Measurements from ENCODE around the gene PTH1R.

Gene PTH1R

DNA sequence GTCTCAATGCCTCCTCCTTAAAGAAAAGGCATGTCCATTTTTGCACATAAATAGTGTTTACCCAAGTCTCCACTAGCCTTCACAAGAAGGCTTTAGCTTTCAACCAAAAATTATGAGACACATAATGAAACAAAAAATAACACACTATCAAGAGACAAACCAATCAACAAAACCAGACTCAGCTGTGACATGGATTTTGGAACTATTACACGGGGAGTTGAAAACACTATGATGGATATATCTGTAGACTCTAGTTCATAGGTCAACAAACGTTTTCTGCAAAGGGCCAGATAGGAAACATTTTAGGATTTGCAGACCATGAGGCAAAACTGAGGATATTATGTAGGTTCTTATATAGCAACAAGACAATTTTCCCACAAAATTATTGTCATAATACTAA is 39.2 kb upstream of the PTH1R start:
- Histone ChIP-seq H3K36me3 (ENCODE audit: insufficient read depth, low read length) (no peaks in the 10 kb centered on the region), H3K4me3 (no peak overlapping the region), H3K9ac (ENCODE audit: insufficient read length) (no peak overlapping the region), H3K9me3 (ENCODE audit: low read depth, low read length) (no peaks in the 10 kb centered on the region), H3K27ac (no peak overlapping the region)
- no peak for DNase-seq (ENCODE audit: low read depth, low spot score)
- no peak for TF ChIP-seq EZH2 (IDR thresholded peaks at IDR 0.05)
- no peak for TF ChIP-seq FOXP2 (optimal IDR thresholded peaks at IDR 0.05; ENCODE audit: control extremely low read depth, extremely low read length, insufficient read depth)
- no peak for TF ChIP-seq POLR2AphosphoS5 (IDR thresholded peaks at IDR 0.05; ENCODE audit: borderline replicate concordance, low read depth, low read length)

DNA sequence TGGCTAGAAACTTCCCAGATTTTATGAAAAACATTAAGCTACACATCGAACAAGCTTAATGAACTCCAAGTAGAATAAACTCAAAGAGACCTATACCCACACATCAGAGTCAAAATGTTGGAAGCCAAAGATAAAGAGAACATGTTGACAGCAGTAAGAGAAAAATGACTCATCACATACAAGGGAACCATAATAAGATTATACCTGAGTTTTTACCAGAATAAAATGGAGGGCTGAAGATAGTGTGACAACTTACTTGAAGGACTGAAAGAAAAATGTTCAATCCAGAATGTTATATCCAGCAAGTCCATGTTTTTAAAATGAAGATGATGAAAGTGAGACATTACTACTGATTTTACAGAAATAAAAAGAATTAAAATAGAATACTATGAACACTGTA is 37.0 kb upstream of the PTH1R start:
- H3K36me3 ChIP-seq (ENCODE audit: insufficient read depth, low read length): no peaks in the 10 kb centered on the region
- no peak overlapping the region for H3K27ac ChIP-seq
- no peak overlapping the region for H3K4me3 ChIP-seq
- no peak for DNase-seq (ENCODE audit: low read depth, low spot score)
- H3K9ac ChIP-seq (ENCODE audit: insufficient read length): no peak overlapping the region
- no peak for TF ChIP-seq EZH2 (IDR thresholded peaks at IDR 0.05)
- no peak for TF ChIP-seq FOXP2 (optimal IDR thresholded peaks at IDR 0.05; ENCODE audit: control extremely low read depth, extremely low read length, insufficient read depth)
- no peak for TF ChIP-seq POLR2AphosphoS5 (IDR thresholded peaks at IDR 0.05; ENCODE audit: borderline replicate concordance, low read depth, low read length)
- H3K9me3 ChIP-seq (ENCODE audit: low read depth, low read length): no peaks in the 10 kb centered on the region

DNA sequence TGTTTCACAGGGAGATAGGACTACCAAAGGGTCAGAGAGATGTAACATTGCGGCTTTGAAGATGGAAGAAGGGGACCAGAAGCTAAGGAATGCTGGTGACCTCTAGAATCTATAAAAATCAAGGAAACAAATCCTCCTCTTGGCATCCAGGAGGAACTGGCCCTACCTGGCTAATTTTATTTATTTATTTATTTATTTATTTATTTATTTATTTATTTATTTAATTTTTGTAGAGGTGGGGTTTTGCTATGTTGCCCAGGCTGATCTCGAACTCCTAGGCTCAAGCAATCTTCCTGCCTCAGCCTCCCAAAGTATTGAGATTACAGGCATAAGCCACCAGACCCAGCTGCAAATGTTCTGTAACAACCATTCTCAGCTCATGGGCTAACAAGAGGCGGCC is 34.0 kb upstream of the PTH1R start:
- DNase-seq (ENCODE audit: low read depth, low spot score): no peak
- no peak for TF ChIP-seq EZH2 (IDR thresholded peaks at IDR 0.05)
- TF ChIP-seq FOXP2 (optimal IDR thresholded peaks at IDR 0.05; ENCODE audit: control extremely low read depth, extremely low read length, insufficient read depth): no peak
- no peak for TF ChIP-seq POLR2AphosphoS5 (IDR thresholded peaks at IDR 0.05; ENCODE audit: borderline replicate concordance, low read depth, low read length)
- Histone ChIP-seq H3K9ac (ENCODE audit: insufficient read length) (no peak overlapping the region), H3K27ac (no peak overlapping the region), H3K4me3 (no peak overlapping the region), H3K9me3 (ENCODE audit: low read depth, low read length) (no peaks in the 10 kb centered on the region), H3K36me3 (ENCODE audit: insufficient read depth, low read length) (no peaks in the 10 kb centered on the region)

DNA sequence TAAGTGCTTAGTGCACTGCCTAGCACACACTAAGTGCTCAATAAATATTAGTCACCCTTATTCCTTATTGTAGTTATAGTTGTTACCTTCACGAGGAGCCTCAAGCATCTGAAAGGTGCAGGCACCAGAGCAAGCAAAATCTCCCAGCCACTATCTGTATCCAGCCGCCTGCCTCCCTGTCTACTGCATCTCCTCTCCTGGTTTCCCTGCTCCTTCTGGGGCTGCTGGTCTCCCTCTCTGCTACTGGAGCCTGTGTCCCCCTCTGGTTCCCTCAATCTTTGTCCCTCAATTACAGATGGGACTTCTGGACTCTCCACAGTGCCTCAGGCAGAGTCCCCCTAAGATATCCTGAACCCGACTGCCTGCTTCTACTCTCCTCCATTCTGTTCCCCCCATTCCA is 33.1 kb upstream of the PTH1R start:
- no peak overlapping the region for H3K9ac ChIP-seq (ENCODE audit: insufficient read length)
- no peak overlapping the region for H3K4me3 ChIP-seq
- H3K27ac ChIP-seq: no peak overlapping the region
- no peaks in the 10 kb centered on the region for H3K9me3 ChIP-seq (ENCODE audit: low read depth, low read length)
- TF ChIP-seq POLR2AphosphoS5 (IDR thresholded peaks at IDR 0.05; ENCODE audit: borderline replicate concordance, low read depth, low read length): no peak
- TF ChIP-seq FOXP2 (optimal IDR thresholded peaks at IDR 0.05; ENCODE audit: control extremely low read depth, extremely low read length, insufficient read depth): no peak
- no peak for TF ChIP-seq EZH2 (IDR thresholded peaks at IDR 0.05)
- no peaks in the 10 kb centered on the region for H3K36me3 ChIP-seq (ENCODE audit: insufficient read depth, low read length)
- no peak for DNase-seq (ENCODE audit: low read depth, low spot score)

DNA sequence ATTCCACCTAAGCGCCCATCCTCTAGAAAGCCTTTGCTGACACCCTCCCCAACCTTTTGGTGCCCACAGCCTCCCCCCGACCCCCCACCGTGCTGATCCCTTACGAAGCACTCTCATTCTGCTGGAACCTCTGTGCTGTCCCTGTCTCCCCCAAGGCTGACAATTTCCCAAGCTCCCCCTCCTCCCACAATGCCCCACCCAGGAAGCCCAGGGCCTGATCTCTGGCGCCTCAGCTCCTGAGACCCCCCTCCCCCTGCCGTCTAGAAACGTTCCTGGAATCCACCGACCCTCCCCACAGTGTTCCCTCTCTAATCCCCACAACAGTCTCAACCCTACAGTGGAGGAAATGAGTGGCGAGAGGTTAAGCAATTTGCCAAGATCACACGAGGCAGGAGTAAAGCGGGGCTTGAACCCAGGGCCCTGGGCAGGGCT is 32.6 kb upstream of the PTH1R start:
- no peaks in the 10 kb centered on the region for H3K9me3 ChIP-seq (ENCODE audit: low read depth, low read length)
- no peak for TF ChIP-seq FOXP2 (optimal IDR thresholded peaks at IDR 0.05; ENCODE audit: control extremely low read depth, extremely low read length, insufficient read depth)
- no peak for TF ChIP-seq POLR2AphosphoS5 (IDR thresholded peaks at IDR 0.05; ENCODE audit: borderline replicate concordance, low read depth, low read length)
- no peak for TF ChIP-seq EZH2 (IDR thresholded peaks at IDR 0.05)
- H3K36me3 ChIP-seq (ENCODE audit: insufficient read depth, low read length): no peaks in the 10 kb centered on the region
- H3K27ac ChIP-seq: no peak overlapping the region
- no peak overlapping the region for H3K4me3 ChIP-seq
- no peak overlapping the region for H3K9ac ChIP-seq (ENCODE audit: insufficient read length)
- DNase-seq (ENCODE audit: low read depth, low spot score): no peak

DNA sequence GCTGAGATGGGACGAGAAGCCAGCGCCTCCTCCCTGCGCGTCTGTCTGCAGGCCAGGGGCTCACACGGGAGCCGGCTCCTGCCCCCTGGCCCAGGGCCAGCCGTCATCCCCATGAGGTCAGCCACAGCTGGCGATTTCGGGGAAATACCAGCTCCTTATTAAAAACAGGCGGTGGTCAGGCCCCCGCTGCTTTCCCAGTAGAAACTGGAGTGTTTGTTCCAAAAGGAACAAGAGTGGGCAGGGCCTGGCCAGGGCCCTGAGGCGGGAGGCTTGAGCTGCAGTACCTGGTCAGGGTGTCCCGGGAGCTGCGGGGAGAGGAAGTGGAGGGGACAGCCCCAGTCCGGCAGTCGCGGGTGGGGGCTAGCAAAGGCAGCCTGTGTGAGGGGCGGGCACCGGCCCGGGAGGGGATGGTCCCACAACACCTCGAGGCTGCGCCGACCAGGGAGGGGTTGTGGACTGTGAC is 32.1 kb upstream of the PTH1R start:
- TF ChIP-seq POLR2AphosphoS5 (IDR thresholded peaks at IDR 0.05; ENCODE audit: borderline replicate concordance, low read depth, low read length) (no peak), FOXP2 (optimal IDR thresholded peaks at IDR 0.05; ENCODE audit: control extremely low read depth, extremely low read length, insufficient read depth) (no peak), EZH2 (IDR thresholded peaks at IDR 0.05) (no peak)
- Histone ChIP-seq H3K4me3 (no peak overlapping the region), H3K36me3 (ENCODE audit: insufficient read depth, low read length) (no peaks in the 10 kb centered on the region), H3K9me3 (ENCODE audit: low read depth, low read length) (no peaks in the 10 kb centered on the region), H3K27ac (no peak overlapping the region), H3K9ac (ENCODE audit: insufficient read length) (no peak overlapping the region)
- DNase-seq (ENCODE audit: low read depth, low spot score): no peak

DNA sequence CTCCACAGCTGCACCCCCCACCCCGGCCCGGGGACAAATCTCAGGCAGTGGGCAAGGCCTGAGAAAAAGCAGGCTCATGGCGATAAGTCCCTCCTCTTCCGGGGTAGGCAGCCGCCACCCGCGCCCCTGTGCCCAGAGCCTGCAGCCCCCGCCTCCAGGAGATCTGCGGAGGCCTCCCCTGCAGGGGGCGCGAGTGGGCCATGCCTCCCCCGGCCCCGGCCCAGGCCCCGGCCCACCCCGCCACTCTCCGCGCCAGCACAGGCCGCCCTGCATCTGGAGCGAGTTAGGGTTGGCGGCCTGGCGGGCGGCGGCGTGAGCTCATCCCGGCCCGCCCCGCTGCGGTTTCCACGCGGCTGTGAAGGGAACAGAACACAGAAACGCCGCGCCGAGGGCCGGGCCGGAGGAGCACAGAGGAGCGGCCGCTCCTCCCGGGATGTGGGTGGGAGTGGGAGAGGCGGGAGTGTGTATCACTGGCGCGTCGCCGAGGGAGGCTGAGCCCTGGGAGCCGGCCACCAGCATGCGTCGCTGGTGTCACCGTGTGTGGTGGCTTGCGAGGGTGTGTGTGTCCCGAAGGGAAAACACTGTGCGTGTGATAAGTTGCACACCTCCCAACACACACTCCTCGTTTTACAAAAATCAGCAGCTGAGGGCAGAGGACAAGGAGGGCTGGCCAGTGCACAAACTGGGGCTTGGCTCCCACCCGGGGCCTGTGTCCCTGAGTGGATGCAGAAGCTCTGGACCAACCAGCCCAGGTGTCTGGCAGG is 31.5 kb upstream of the PTH1R start:
- H3K9me3 ChIP-seq (ENCODE audit: low read depth, low read length): no peaks in the 10 kb centered on the region
- no peak overlapping the region for H3K9ac ChIP-seq (ENCODE audit: insufficient read length)
- TF ChIP-seq POLR2AphosphoS5 (IDR thresholded peaks at IDR 0.05; ENCODE audit: borderline replicate concordance, low read depth, low read length) (no peak), FOXP2 (optimal IDR thresholded peaks at IDR 0.05; ENCODE audit: control extremely low read depth, extremely low read length, insufficient read depth) (no peak), EZH2 (IDR thresholded peaks at IDR 0.05) (no peak)
- DNase-seq (ENCODE audit: low read depth, low spot score): no peak
- no peaks in the 10 kb centered on the region for H3K36me3 ChIP-seq (ENCODE audit: insufficient read depth, low read length)
- no peak overlapping the region for H3K4me3 ChIP-seq
- no peak overlapping the region for H3K27ac ChIP-seq

DNA sequence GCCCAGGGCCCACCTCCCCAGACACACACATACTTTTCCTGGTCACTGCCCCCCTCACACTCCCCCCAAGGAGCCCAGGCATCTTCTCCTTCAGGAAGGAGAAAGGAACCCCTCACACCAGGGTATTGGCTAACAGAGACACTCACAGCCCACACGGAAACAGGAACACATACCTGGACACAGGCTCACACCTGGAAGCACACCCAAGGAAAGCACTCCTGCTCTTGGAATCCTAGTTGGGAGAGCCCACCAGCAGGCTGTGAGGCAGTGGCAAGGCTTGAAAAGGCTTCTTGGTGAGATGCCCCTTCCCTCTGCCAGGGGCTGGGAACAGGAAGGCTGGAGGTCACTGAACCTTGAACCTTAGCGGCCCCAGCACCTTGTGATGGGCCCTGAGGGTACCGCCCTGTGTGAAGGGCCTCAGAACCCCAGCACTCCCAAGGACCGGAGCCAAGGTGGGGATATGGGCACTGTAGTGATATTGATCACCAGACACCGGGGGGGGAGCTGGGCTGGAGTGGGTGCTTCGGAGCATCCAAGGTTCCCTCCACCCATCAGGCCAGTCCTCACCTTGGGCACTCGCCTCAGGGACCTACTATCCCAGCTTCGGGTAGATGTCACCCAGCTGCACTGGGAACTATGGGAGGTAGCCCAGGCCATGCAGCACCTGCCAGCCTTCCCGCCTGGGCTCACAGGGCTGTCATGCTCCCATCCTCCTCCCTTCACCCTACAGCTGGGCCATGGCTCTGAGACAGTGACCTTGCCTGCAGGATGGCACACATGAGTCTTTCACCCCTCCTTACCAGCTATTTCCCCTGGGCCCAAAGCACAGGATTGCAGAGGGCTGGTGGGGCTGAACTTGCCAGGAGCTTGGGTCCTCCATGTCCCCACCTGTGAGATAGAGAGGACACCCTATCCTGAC is 30.6 kb upstream of the PTH1R start:
- no peaks in the 10 kb centered on the region for H3K9me3 ChIP-seq (ENCODE audit: low read depth, low read length)
- H3K9ac ChIP-seq (ENCODE audit: insufficient read length): no peak overlapping the region
- no peak overlapping the region for H3K27ac ChIP-seq
- H3K36me3 ChIP-seq (ENCODE audit: insufficient read depth, low read length): no peaks in the 10 kb centered on the region
- TF ChIP-seq EZH2 (IDR thresholded peaks at IDR 0.05) (no peak), FOXP2 (optimal IDR thresholded peaks at IDR 0.05; ENCODE audit: control extremely low read depth, extremely low read length, insufficient read depth) (no peak), POLR2AphosphoS5 (IDR thresholded peaks at IDR 0.05; ENCODE audit: borderline replicate concordance, low read depth, low read length) (no peak)
- no peak overlapping the region for H3K4me3 ChIP-seq
- no peak for DNase-seq (ENCODE audit: low read depth, low spot score)
